ENCODE measurements around the gene CASR. TPM values are rescaled to one million over a fixed set of nuclear protein-coding genes. Genes with fewer than 3 reads are reported as not detected.
"Not testable (repeated sequence)": the region's sequence is repeated elsewhere in the genome, so short reads cannot be mapped to it uniquely, and the experiment has no call there.

The CASR gene, protein sequence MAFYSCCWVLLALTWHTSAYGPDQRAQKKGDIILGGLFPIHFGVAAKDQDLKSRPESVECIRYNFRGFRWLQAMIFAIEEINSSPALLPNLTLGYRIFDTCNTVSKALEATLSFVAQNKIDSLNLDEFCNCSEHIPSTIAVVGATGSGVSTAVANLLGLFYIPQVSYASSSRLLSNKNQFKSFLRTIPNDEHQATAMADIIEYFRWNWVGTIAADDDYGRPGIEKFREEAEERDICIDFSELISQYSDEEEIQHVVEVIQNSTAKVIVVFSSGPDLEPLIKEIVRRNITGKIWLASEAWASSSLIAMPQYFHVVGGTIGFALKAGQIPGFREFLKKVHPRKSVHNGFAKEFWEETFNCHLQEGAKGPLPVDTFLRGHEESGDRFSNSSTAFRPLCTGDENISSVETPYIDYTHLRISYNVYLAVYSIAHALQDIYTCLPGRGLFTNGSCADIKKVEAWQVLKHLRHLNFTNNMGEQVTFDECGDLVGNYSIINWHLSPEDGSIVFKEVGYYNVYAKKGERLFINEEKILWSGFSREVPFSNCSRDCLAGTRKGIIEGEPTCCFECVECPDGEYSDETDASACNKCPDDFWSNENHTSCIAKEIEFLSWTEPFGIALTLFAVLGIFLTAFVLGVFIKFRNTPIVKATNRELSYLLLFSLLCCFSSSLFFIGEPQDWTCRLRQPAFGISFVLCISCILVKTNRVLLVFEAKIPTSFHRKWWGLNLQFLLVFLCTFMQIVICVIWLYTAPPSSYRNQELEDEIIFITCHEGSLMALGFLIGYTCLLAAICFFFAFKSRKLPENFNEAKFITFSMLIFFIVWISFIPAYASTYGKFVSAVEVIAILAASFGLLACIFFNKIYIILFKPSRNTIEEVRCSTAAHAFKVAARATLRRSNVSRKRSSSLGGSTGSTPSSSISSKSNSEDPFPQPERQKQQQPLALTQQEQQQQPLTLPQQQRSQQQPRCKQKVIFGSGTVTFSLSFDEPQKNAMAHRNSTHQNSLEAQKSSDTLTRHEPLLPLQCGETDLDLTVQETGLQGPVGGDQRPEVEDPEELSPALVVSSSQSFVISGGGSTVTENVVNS
- not detected in 2 replicates for total RNA-seq (2014; rRNA removed; shearing (Covaris generic))
- not detected in 2 replicates for polyA plus RNA-seq (2014; cell fraction: nucleus; rRNA removed)

- DNase-seq (ENCODE audit: extremely low read depth, low read depth), result no peak
Measured at GRCh38 chr3:122183521-122183892, at the start of gene CASR. CASR (plus strand) TSS chr3:122183668; CDS start chr3:122254190, 70,522 bp downstream.

GRCh38 chr3:122146466-122146865 lies 37.0 kb upstream of the CASR start:
- no peak for DNase-seq (ENCODE audit: extremely low read depth, low read depth)

DNA sequence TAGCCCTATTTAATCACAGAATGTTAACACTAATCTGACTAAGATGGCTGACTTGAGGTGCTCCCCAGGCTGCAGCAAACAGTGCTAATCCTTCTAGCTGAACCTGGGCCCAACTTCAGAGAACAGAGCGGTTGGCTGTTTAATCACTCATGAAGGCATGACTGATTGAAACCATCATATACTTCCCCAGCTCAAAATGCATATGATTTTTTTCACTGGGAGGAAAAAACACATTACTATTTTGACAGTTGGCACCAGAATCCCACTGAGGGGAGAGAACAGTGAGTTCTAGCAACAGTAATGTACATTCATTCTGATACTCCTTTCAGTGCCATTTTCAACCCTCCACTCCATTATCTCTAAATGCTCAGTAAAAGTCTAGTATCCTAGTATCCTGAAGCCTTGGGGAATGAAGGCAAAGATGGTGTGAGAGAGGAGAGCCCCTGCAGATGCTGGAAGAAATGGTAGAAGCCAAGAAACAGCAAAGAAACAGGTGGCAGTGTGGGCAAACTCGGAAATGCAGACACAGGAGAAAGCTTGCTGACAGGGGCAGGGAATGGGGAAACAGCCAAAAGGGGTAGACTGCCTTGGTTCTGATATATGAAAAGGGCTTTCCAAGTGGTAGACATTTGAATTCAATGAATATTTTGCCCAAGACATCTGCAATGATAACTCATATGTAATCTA lies 34.4 kb upstream of the CASR start:
- no peak for DNase-seq (ENCODE audit: extremely low read depth, low read depth)

GRCh38 chr3:122151480-122151879 lies 32.0 kb upstream of the CASR start:
- DNase-seq (ENCODE audit: extremely low read depth, low read depth), result no peak

GRCh38 chr3:122164983-122165382 lies 18.5 kb upstream of the CASR start:
- DNase-seq (ENCODE audit: extremely low read depth, low read depth), result not testable (repeated sequence)

- no peak for DNase-seq (ENCODE audit: extremely low read depth, low read depth)
Measured at GRCh38 chr3:122167630-122168029, 15.8 kb upstream of the CASR start.

- DNase-seq (ENCODE audit: extremely low read depth, low read depth), result no peak
Measured at GRCh38 chr3:122168044-122168443, 15.4 kb upstream of the CASR start.

DNA sequence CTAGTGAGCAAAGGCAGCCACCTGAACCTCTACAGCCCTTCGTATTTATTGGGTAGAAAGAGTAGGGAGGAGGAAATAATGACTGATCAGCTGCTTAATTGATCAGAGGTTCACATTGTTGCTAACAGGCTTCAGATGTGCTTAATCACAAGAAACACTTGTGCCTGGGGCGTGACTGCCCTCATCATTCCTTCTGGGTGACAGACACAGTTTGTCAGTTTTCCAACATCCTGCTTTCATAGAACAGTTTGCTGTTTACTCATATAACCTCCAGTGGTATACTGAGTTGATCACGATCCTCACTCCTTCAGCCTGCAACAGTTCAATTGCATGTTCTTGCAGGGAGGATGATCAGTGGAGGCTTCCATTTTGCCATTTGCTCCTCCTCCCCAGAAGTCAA lies 13.6 kb upstream of the CASR start:
- DNase-seq (ENCODE audit: extremely low read depth, low read depth), result no peak

DNA sequence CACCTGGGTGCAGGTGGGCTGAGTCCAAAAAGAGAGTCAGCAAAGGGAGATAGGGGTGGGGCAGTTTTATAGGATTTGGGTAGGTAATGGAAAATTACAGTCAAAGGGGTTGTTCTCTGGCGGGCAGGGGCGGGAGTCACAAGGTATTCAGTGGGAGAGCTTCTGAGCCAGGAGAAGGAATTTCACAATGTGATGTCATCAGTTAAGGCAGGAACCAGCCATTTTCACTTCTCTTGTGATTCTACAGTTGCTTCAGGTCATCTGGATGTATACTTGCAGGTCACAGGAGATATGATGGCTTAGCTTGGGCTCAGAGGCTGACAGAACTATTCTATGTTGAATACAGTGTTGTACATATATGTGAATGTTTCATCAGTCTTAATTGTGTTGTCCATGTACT lies 12.1 kb upstream of the CASR start:
- not testable (repeated sequence) for DNase-seq (ENCODE audit: extremely low read depth, low read depth)

DNA sequence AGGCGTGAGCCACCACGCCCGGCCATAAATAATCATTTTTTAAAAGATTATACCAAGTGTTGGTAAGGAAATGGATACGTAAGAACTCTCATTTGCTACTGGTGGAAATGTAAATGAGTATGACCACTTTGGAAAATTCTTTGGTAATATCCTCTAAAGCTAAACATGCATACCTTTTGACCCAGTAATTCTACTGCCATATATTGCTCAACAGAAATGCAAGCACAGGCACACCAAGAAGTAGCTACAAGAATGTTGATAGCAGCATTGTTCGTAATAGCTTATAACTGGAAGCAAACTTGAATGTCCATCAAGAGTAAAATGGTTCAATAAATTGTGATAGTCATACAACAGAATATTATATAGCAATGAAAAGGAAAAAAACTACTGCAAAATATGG lies 4.8 kb upstream of the CASR start:
- no peak for DNase-seq (ENCODE audit: extremely low read depth, low read depth)

- no peak for DNase-seq (ENCODE audit: extremely low read depth, low read depth)
Measured at GRCh38 chr3:122183893-122184590, 574 bp downstream of the CASR start.

- no peak for DNase-seq (ENCODE audit: extremely low read depth, low read depth)
Measured at GRCh38 chr3:122184591-122184929, 1.1 kb downstream of the CASR start.

DNA sequence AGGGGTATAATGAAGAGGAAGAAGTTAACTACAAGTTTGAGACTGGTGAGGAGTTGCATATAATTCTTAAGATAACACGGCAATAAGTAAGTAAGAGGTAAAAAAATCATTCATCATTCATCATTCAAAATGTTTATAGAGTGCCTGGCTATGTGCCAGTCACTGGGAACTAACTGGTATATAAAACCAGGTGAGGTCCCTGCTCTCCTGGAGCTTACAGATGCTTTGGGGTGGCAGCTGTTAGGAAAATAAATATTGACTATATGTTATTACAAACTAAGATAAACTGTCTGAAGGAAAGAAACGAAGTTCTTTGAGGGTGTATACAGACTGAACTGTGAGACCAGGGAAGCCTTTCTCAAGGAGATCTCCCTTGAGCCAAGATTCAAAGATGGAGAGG lies 2.9 kb downstream of the CASR start:
- no peak for DNase-seq (ENCODE audit: extremely low read depth, low read depth)

DNA sequence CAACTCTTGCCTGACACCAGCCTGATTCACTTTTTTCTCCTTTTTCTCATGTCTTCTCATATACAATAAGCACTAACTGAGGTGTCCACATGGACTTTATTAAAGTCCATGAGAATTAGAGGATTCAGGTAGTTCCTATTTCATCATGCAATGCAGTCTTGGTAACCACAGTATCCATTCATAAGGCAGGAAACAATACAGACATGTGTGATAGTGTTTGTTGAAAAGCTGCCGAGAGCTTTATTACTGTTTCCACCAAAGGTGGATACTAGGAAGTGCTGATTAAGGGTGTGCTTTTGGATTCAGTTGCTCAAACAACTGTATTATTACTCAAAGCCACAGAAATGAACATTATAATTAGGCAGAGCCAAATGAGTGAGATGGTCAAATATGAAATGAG lies 5.3 kb downstream of the CASR start:
- DNase-seq (ENCODE audit: extremely low read depth, low read depth), result no peak

- no peak for DNase-seq (ENCODE audit: extremely low read depth, low read depth)
Measured at GRCh38 chr3:122189357-122189756, 5.9 kb downstream of the CASR start.

- no peak for DNase-seq (ENCODE audit: extremely low read depth, low read depth)
Measured at GRCh38 chr3:122190525-122190924, 7.1 kb downstream of the CASR start.

- DNase-seq (ENCODE audit: extremely low read depth, low read depth), result no peak
Measured at GRCh38 chr3:122198966-122199365, 15.5 kb downstream of the CASR start.

GRCh38 chr3:122199552-122199951 lies 16.1 kb downstream of the CASR start:
- DNase-seq (ENCODE audit: extremely low read depth, low read depth), result no peak

- DNase-seq (ENCODE audit: extremely low read depth, low read depth), result no peak
Measured at GRCh38 chr3:122200661-122201060, 17.2 kb downstream of the CASR start.

GRCh38 chr3:122201476-122201875 lies 18.0 kb downstream of the CASR start:
- not testable (repeated sequence) for DNase-seq (ENCODE audit: extremely low read depth, low read depth)

All from NCI-H460 (cell line).